Epithelial cell of esophagus (primary cell): ENCODE measurements around the gene KLF13.

ENCODE experiments used
- DNase-seq: peaks from one replicate; pipeline ENCODE4 v3.0.0; 2010; ENCODE audit warnings: low read depth
- H3K4me3 ChIP-seq: 2 replicates; pipeline ENCODE4 v1.5.1; 2011; ENCODE audit warnings: mild to moderate bottlenecking, low read length, control low read depth
- CTCF ChIP-seq: IDR thresholded peaks from 2 replicates; pipeline ENCODE4 v1.5.1; 2011; ENCODE audit warnings: low read depth, mild to moderate bottlenecking, low read length, control low read depth, inconsistent platforms; ENCODE audit not compliant: insufficient read depth; ENCODE audit errors: missing control alignments

KLF13 gene

GRCh38 chr15:31326156-31326874 is at the start of gene KLF13:
Gene KLF13 (plus strand): TSS chr15:31326835. CDS start chr15:31327213, 378 bp downstream.
- no peak for TF ChIP-seq CTCF
- H3K4me3 ChIP-seq = peak within 1 kb of the TSS; percentile 56
- peak; percentile 99 for DNase-seq

GRCh38 chr15:31277335-31278060 is 49.1 kb upstream of the KLF13 start:
- H3K4me3 ChIP-seq = no peak overlapping the region
- no peak for DNase-seq
- no peak for TF ChIP-seq CTCF

DNA sequence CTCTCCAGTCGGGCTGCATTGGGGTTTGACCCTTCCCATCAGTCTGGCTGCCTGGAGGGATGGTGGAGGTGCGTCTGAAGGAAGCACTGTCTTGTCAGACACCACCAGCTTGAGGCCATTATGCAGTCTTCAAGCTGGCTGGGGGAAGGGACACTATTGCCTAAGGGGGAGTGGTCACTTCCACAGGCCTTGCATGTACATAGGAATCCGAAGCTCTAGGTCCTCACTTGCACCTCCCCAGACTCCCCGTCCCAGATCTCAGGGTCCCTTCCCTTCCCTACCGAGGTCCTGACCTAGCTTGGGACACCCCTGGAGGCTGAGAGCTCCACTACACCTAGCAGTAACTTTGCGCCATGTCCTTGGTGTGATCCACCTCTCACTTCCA is 48.6 kb upstream of the KLF13 start:
- DNase-seq = no peak
- no peak for TF ChIP-seq CTCF
- no peak overlapping the region for H3K4me3 ChIP-seq

- TF ChIP-seq CTCF = no peak
- H3K4me3 ChIP-seq = no peak overlapping the region
- DNase-seq = no peak
Observed at GRCh38 chr15:31278544-31279220, 48.0 kb upstream of the KLF13 start.

DNA sequence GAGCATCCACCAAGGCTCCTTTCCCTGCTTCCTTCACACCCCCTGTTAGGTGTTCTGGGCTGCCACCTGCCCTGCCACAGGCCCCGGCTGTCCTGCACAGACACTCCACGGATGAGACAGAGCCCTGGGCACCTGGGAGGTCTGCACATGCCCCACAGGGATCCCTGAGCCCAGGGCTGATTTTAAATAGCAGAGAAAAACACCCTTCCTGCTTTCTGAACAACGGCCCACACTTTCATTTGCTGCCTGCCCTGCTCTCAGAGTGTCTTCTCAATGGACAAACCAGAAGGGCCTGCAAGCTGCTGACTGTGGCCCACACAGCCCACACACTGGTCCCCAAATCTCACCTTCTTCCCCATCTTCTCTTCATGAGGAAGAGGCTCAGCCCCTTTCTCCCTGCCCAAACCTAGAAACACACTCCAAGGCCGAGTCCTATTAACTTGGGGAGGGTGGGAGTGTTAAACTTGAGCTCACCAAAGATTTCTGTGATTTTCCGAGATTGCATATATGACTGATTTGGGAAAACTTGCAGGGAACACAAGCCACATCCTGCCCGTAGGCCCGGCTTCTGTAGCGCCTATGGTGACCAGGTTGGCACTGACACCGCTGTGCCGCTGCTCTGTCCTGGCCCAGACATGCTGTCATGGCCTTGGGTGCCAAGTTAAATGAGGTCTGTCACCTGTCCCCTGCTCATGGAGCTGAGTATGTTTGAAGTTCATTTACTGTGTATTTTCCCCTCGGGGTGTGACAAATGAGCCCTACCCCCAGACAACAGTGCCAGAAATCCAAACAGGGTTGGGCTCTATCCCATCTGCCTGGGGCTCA is 47.2 kb upstream of the KLF13 start:
- H3K4me3 ChIP-seq = no peak overlapping the region
- no peak for TF ChIP-seq CTCF
- DNase-seq = peak; percentile 13

DNA sequence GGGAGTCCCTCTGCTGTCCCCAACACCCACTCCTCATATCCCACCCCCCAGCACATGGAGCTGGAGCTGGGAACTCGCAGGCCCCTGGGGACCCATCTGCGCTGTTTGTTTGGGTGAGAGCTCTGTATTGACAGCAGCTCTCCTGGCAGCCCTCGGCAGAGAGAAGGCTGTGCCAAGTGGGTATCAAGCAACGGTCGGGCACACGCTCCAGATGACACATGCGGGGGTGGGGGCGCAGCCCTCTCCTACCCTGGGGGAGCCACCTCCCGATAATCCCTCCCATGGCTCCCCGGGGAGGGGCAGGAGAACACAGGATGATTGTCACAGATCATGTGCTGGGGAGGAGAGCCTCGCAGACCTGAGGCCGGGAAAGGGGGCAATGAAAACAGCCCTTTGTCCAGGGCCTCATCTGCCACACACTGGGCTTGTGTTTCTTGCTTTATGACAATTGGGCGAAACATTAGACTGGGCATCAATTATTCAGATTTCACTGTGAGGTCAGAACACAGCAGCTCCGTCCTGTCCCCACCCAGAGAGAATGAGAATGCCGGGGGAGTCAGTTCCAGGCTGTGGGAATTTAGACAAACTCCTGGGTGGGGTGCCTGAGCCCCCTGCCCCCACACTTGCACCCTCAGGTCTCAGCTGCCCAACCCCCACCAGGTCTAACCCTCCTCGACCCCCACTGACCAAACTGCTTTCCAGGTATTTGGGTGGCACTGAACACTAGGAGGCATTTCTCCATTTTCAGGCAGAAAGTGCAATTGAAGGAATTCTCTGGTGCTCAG is 46.4 kb upstream of the KLF13 start:
- TF ChIP-seq CTCF = no peak

More for the DNA sequence above, 46.4 kb upstream of the KLF13 start:
- DNase-seq = peak; percentile 29
- no peak overlapping the region for H3K4me3 ChIP-seq
